ENCODE results near the gene DNMT3A.

GRCh38 chr2:25338401-25338800 lies 3.3 kb downstream of the DNMT3A start:
- TF ChIP-seq CTCF (conservative IDR thresholded peaks at IDR 0.05), result no peak
- no peak for TF ChIP-seq ZFX (IDR thresholded peaks at IDR 0.05)

Data from C4-2B (cell line).